C4-2B (cell line): Measurements from ENCODE around the gene DENND5A.

Experiments used
- CTCF ChIP-seq: fragments of 450-650 bp; conservative IDR thresholded peaks from 2 replicates; pipeline ENCODE4 v1.5.1; 2017; ENCODE audit warnings: mild to moderate bottlenecking
- ZFX ChIP-seq: fragments of 450-650 bp; IDR thresholded peaks from 2 replicates; pipeline ENCODE4 v1.6.1; 2017

- TF ChIP-seq CTCF: no peak
- no peak for TF ChIP-seq ZFX
These were observed 50.4 kb downstream of the DENND5A start for GRCh38 chr11:9214765-9215164.
